CD14-positive monocyte (primary cell): ENCODE measurements around the gene ARFGEF3. TPM values are rescaled to one million over a fixed set of nuclear protein-coding genes. Genes with fewer than 3 reads are reported as not detected.

Source experiments
- DNase-seq, 3 donors: peaks; one replicate each; pipeline ENCODE4 v3.0.0-alpha.2; 2011 to 2022
- H2AFZ ChIP-seq: 2 replicates; pipeline ENCODE4 v1.6.0; 2012; ENCODE audit warnings: mild to moderate bottlenecking, low read depth, low read length, inconsistent platforms; ENCODE audit not compliant: insufficient read depth, poor library complexity, severe bottlenecking
- H3K27ac ChIP-seq, 2 donors: 1 replicate in 1 of 2; 2 replicates in 1 of 2; pipeline ENCODE4 v1.5.1; 2012 to 2013; ENCODE audit warnings: low read length in 2 of 2, control low read depth in 1 of 2, inconsistent platforms in 1 of 2, low read depth in 1 of 2, mild to moderate bottlenecking in 1 of 2
- H3K27me3 ChIP-seq, 2 donors: one replicate each; pipeline versions ENCODE4 v1.6.0 to v1.6.1; 2011 to 2013; ENCODE audit warnings: low read length in 2 of 2; ENCODE audit not compliant: control insufficient read depth in 2 of 2, insufficient read depth in 2 of 2
- H3K36me3 ChIP-seq, 2 donors: replicated peaks in 1 of 2; 1 replicate in 1 of 2; 2 replicates in 1 of 2; pipeline versions ENCODE4 v1.5.1 to v1.6.1; 2012 to 2013; ENCODE audit warnings: low read length in 2 of 2, control low read depth in 1 of 2, inconsistent platforms in 1 of 2, mild to moderate bottlenecking in 1 of 2; ENCODE audit not compliant: insufficient read depth in 2 of 2, control insufficient read depth in 1 of 2
- H3K4me1 ChIP-seq, 2 donors: 1 replicate in 1 of 2; 2 replicates in 1 of 2; pipeline versions ENCODE4 v1.5.1 to v1.6.1; 2012 to 2013; ENCODE audit warnings: low read length in 2 of 2, control low read depth in 1 of 2, inconsistent platforms in 1 of 2, mild to moderate bottlenecking in 1 of 2, moderate library complexity in 1 of 2; ENCODE audit not compliant: insufficient read depth in 2 of 2, control insufficient read depth in 1 of 2
- H3K4me2 ChIP-seq: replicated peaks from 2 replicates; pipeline ENCODE3; 2012; ENCODE audit warnings: low read length, moderate library complexity, mild to moderate bottlenecking; ENCODE audit not compliant: poor library complexity, severe bottlenecking; ENCODE audit errors: extremely low read depth
- H3K4me3 ChIP-seq, 3 experiments: fragments of 200-600 bp in 1 of 3; sonication (generic) in 1 of 3; replicated peaks in 1 of 3; 1 replicate in 2 of 3; 2 replicates in 1 of 3; pipeline ENCODE4 v1.5.1; 2011 to 2013; ENCODE audit warnings: low read length in 3 of 3, mild to moderate bottlenecking in 3 of 3, control low read depth in 2 of 3, low read depth in 2 of 3, inconsistent platforms in 1 of 3, moderate library complexity in 1 of 3
- H3K79me2 ChIP-seq: 2 replicates; pipeline ENCODE4 v1.6.0; 2012; ENCODE audit warnings: mild to moderate bottlenecking, control low read depth, inconsistent platforms, low read length, moderate library complexity; ENCODE audit not compliant: insufficient read depth
- H3K9ac ChIP-seq: 2 replicates; pipeline ENCODE4 v1.6.0; 2017; ENCODE audit warnings: low read length, mild to moderate bottlenecking; ENCODE audit not compliant: insufficient read depth, poor library complexity, severe bottlenecking
- H3K9me3 ChIP-seq, 2 donors: replicated peaks in 1 of 2; 1 replicate in 1 of 2; 2 replicates in 1 of 2; pipeline versions ENCODE4 v1.5.1 to v1.6.1; 2012 to 2013; ENCODE audit warnings: low read length in 2 of 2, control low read depth in 1 of 2; ENCODE audit not compliant: control insufficient read depth in 1 of 2, insufficient read depth in 1 of 2
- H4K20me1 ChIP-seq: 2 replicates; pipeline ENCODE4 v1.6.0; 2012; ENCODE audit warnings: mild to moderate bottlenecking, low read length, control low read depth, moderate library complexity; ENCODE audit not compliant: insufficient read depth
- H3K27ac Mint-ChIP-seq, 7 donors: one replicate each; pipeline ENCODE4 v1.8.0; 2020; ENCODE audit warnings: mild to moderate bottlenecking in 7 of 7, mixed read lengths in 7 of 7, moderate library complexity in 6 of 7, inconsistent platforms in 2 of 7
- H3K27me3 Mint-ChIP-seq, 3 donors: one replicate each; pipeline ENCODE4 v1.8.0; 2021 to 2022; ENCODE audit warnings: low read depth in 3 of 3, mild to moderate bottlenecking in 3 of 3, mixed read lengths in 3 of 3, moderate library complexity in 3 of 3, inconsistent platforms in 1 of 3
- H3K36me3 Mint-ChIP-seq, 2 donors: one replicate each; pipeline ENCODE4 v1.8.0; 2020; ENCODE audit warnings: mixed read lengths in 2 of 2, inconsistent platforms in 1 of 2, mild to moderate bottlenecking in 1 of 2
- H3K4me1 Mint-ChIP-seq: one replicate; pipeline ENCODE4 v1.8.0; 2020; ENCODE audit warnings: mild to moderate bottlenecking, mixed read lengths
- H3K4me3 Mint-ChIP-seq, 2 donors: one replicate each; pipeline ENCODE4 v1.8.0; 2020; ENCODE audit warnings: mild to moderate bottlenecking in 2 of 2, mixed read lengths in 2 of 2, moderate library complexity in 1 of 2
- H3K9me3 Mint-ChIP-seq, 7 donors: one replicate each; pipeline ENCODE4 v1.8.0; 2020 to 2022; ENCODE audit warnings: mixed read lengths in 7 of 7, mild to moderate bottlenecking in 6 of 7, moderate library complexity in 6 of 7, inconsistent platforms in 2 of 7
- CTCF ChIP-seq: fragments of 200-600 bp; IDR thresholded peaks from one replicate; pipeline ENCODE4 v1.8.0; 2022; ENCODE audit warnings: antibody characterized with exemption, mild to moderate bottlenecking
- WGBS: methylation state at CpG from one replicate; pipeline ENCODE4 v1.1.5; 2013; ENCODE audit warnings: missing lambda C conversion rate; ENCODE audit not compliant: insufficient coverage; 5-methylcytosine and 5-hydroxymethylcytosine counted together
- intact Hi-C, 2 donors: fragments of 100-400 bp; cut with micrococcal nuclease; formaldehyde crosslinking; loops; one replicate each; pipeline versions ENCODE4 v1.15.0 to v1.15.1; 2023
- polyA plus RNA-seq, 3 donors: library from polyadenylated mRNA; depleted of rRNA in 1 of 3; unstranded in 2 of 3; stranded (reverse) in 1 of 3; fragments of 300-500 nt in 2 of 3; fragments of >200 nt in 1 of 3; fragmentation: Illumina TruSeq in 2 of 3; gene quantifications; 1 replicate in 2 of 3; 2 replicates in 1 of 3; pipeline ENCODE4 v1.2.3, GENCODE V29; 2012 to 2021

The ARFGEF3 gene
- polyA plus RNA-seq, 3 donors, result not detected

- Mint-ChIP-seq H3K4me1 (peaks cover 2% of the 10 kb centered on the region), H3K27ac (no peak overlapping the region), H3K27me3 (peaks cover 4 to 12% (median 10%) of the 10 kb centered on the region in 3 donors), H3K9me3 (peaks cover 0 to 3% (median 0%) of the 10 kb centered on the region in 7 donors), H3K4me3 (no peak overlapping the region), H3K36me3 (no peaks in the 10 kb centered on the region)
- no peak for TF ChIP-seq CTCF
- Histone ChIP-seq H3K4me2 (no peak overlapping the region), H3K27ac (no peak overlapping the region), H2AFZ (no peak overlapping the region), H3K27me3 (peaks cover 0 to 2% of the 10 kb centered on the region in 2 donors), H3K9ac (no peak overlapping the region), H3K79me2 (no peaks in the 10 kb centered on the region), H3K36me3 (no peaks in the 10 kb centered on the region), H3K9me3 (no peaks in the 10 kb centered on the region), H3K4me1 (no peaks in the 10 kb centered on the region), H4K20me1 (no peaks in the 10 kb centered on the region), H3K4me3 (no peak overlapping the region)
- 100% methylated on average over 1 of the region's 4 CpGs for whole genome bisulfite sequencing
- no peak for DNase-seq
- intact Hi-C loops, result no loop called here
These were observed 18.9 kb upstream of the ARFGEF3 start for GRCh38 chr6:138142806-138143205.

GRCh38 chr6:138145402-138145801, 16.3 kb upstream of the ARFGEF3 start:
- Histone ChIP-seq H4K20me1 (no peaks in the 10 kb centered on the region), H3K27me3 (peaks cover 7% of the 10 kb centered on the region in 2 donors), H3K36me3 (no peaks in the 10 kb centered on the region), H3K4me1 (no peaks in the 10 kb centered on the region), H2AFZ (no peak overlapping the region), H3K4me3 (no peak overlapping the region), H3K79me2 (no peaks in the 10 kb centered on the region), H3K27ac (no peak overlapping the region), H3K9ac (no peak overlapping the region), H3K4me2 (no peak overlapping the region), H3K9me3 (no peaks in the 10 kb centered on the region)
- Mint-ChIP-seq H3K4me3 (no peak overlapping the region), H3K36me3 (no peaks in the 10 kb centered on the region), H3K9me3 (peaks cover 0 to 3% (median 0%) of the 10 kb centered on the region in 7 donors), H3K4me1 (peaks cover 2% of the 10 kb centered on the region), H3K27me3 (peaks cover 4 to 20% (median 12%) of the 10 kb centered on the region in 3 donors), H3K27ac (no peak overlapping the region)
- intact Hi-C loops, result no loop called here
- no CpG with 5 or more reads among the region's 3 CpGs for WGBS
- DNase-seq, result no peak
- TF ChIP-seq CTCF, result no peak
